Fibroblast of pulmonary artery (primary cell): ENCODE measurements around the gene MAP7D3.
A peak's percentile ranks its signal among the peaks of the same experiment; 100 is the strongest.

Experiments
- DNase-seq: peaks from one replicate; pipeline ENCODE4 v3.0.0-alpha.2; 2010; ENCODE audit warnings: low read depth
- H3K4me3 ChIP-seq: replicated peaks from 2 replicates; pipeline ENCODE4 v1.5.1; 2011; ENCODE audit warnings: low read depth, mild to moderate bottlenecking, control low read depth, low read length, moderate library complexity
- TF ChIP-seq, protein P1 (sequence below): IDR thresholded peaks from 2 replicates; pipeline ENCODE4 v1.5.1; 2011; ENCODE audit warnings: mild to moderate bottlenecking, control low read depth, low read length, inconsistent platforms; ENCODE audit errors: missing control alignments

The MAP7D3 gene

DNA sequence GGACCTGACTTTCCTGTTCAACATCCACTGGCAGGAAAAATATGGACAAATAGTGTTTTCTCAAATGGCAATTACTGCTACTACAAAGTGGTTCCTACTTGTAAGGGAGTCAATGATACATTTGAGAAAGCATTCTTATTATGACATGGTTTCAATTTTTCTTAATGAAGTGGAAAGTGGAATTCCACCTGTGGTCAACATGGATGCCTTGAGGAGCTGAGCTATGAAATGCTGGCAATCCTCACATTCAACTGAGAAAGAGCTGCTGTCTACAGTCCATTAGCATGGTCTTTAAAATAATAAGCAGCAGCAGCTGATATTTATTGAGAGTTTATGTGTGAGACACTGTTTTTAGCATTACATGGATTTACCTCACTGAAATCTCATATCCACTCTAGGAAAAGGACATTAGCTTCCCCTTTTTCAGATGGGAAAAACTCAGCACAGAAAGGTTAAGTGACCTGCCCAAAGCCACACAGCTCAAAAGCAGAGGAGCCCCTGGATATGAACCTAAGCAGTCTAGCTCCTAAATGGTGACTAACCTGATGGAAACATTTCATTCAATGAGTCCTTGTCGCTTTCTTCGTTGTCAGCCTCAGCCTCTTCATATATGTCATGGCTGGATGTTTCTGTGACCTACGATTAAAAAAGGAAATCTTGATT lies 29.2 kb downstream of the MAP7D3 start:
- H3K4me3 ChIP-seq: no peak overlapping the region
- DNase-seq: no peak
- TF ChIP-seq, protein P1, sequence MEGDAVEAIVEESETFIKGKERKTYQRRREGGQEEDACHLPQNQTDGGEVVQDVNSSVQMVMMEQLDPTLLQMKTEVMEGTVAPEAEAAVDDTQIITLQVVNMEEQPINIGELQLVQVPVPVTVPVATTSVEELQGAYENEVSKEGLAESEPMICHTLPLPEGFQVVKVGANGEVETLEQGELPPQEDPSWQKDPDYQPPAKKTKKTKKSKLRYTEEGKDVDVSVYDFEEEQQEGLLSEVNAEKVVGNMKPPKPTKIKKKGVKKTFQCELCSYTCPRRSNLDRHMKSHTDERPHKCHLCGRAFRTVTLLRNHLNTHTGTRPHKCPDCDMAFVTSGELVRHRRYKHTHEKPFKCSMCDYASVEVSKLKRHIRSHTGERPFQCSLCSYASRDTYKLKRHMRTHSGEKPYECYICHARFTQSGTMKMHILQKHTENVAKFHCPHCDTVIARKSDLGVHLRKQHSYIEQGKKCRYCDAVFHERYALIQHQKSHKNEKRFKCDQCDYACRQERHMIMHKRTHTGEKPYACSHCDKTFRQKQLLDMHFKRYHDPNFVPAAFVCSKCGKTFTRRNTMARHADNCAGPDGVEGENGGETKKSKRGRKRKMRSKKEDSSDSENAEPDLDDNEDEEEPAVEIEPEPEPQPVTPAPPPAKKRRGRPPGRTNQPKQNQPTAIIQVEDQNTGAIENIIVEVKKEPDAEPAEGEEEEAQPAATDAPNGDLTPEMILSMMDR: no peak

DNA sequence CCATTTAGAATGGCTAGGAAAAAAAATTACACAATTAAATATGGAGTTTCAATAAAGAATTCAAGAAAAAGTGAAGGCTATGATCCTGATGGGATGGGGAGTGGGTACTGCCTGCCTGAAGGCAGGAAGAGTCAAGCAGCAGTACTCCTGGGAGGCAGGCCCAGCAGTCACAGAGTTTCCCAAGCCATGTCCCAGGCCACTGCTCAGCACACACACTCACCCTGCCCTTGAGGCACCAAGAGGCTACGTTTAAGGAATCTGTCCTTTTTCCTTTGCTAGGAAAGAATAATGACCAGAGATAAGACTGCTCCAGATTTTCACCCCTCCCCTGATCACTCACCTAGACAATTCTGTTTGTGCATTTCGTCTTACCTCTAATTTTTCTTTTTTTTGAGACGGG lies 30.2 kb downstream of the MAP7D3 start:
- no peak for DNase-seq
- TF ChIP-seq, protein P1: no peak
- H3K4me3 ChIP-seq: no peak overlapping the region

DNA sequence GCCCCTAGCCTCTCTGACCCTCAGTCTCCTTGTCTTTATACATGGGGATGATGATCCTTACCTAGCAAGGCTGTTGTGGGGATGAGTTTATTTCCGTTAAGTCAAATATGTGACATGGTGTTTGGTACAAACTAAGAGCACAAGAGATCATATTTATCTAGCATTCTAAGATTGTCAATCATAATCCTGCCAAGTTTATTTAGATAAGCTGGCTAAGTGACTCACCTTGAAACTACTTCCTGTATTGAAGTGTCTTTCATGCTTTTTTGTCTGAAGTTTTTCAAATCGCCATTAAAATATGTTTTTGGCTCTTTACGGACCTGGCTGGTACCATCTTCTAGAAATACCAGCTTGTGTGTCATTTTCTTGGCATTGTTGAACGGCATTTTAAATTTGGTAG lies 30.7 kb downstream of the MAP7D3 start:
- H3K4me3 ChIP-seq: no peak overlapping the region
- no peak for DNase-seq
- TF ChIP-seq, protein P1: no peak

DNA sequence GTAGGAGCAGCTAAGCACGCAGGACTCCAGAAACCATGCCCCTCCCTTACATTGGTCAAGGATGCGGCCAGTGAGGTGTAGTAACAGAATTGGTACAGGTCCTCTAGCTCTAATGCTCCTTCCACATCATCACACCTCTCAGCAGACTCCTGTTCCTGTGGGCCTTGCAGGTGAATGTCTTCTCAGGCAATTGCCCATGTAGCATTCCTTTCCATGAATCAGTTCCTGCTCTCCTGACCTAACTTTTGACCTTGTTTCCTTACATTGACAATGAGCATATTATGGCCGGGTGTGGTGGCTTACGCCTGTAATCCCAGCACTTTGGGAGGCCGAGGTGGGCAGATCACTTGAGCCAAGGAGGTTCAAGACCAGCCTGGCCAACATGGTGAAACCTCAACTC lies 31.3 kb downstream of the MAP7D3 start:
- no peak overlapping the region for H3K4me3 ChIP-seq
- TF ChIP-seq, protein P1: no peak

DNA sequence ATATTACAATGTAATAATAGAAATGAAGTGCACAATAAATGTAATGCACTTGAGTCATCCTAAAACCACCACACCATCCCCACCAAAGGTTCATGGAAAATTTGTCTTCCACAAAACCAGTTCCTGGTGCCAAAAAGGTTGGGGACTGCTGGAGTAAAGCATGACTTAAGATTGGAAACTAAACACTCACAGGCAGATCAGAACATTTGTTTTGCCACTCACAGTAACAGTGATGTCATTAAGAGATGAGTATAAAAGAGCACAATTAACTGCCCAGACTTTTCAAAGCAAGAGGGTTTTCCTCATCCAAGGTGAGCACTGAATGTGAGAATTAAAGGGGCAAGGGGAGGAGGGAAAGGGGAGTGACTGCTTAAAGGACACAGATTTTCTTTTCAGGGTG lies 35.6 kb downstream of the MAP7D3 start:
- TF ChIP-seq, protein P1: no peak
- no peak overlapping the region for H3K4me3 ChIP-seq
- DNase-seq: no peak

More for the DNA sequence above, 31.3 kb downstream of the MAP7D3 start:
- DNase-seq: no peak

DNA sequence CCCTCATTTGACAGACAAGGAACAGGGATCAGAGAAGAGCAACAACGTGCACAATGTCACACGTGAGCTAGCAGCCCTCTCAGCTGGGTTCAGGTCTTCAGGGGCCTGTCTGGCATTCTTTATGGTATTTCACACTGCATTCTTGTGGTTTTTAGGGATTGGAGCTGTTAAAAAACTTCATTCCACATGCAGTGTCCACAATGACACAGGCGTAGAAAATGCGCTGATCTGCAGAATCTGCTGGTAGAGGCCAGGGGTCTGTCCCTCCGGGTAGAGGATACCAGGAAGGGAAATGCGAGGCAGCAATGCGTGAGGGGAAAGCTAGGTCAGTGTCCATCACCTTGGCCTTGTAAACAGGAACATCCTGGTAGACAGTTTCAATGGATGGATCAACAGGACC lies 36.6 kb downstream of the MAP7D3 start:
- TF ChIP-seq, protein P1: no peak
- H3K4me3 ChIP-seq: no peak overlapping the region
- DNase-seq: peak; percentile 74

DNA sequence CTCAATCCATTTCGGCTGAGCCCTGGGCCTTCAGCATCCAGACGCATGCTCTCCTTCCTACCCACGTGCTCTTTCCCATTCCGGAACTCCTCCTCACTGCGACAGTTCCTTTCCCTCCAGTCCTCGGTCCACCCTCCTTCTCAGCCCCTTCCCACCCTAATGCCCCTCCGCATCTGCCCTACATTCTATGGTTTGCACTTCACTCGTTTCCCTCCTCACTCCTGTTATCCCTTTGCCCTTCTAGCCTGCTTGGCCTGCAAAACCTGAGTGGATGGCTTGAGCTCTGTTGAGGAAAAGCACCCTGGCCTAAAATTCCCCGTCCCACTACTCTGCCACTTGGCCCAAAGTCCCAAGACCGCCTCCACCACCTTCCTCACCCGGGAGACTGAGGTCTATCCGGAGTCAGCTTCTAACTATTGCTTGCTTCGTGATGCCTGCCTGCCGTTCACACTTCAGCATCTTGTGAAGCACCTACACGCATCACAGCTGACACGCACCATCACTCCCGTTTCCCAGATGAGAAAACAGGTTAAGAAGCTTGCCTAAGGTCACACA lies 38.6 kb downstream of the MAP7D3 start:
- no peak for DNase-seq
- TF ChIP-seq, protein P1: no peak
- H3K4me3 ChIP-seq: no peak overlapping the region
